Measurements from ENCODE around the gene SLC6A13.

- no peak for TF ChIP-seq CTCF (IDR thresholded peaks at IDR 0.05)
- TF ChIP-seq EZH2 (IDR thresholded peaks at IDR 0.05; ENCODE audit: borderline replicate concordance, insufficient read depth, low read depth, low read length, poor library complexity, severe bottlenecking): no peak
These were observed 54.8 kb downstream of the SLC6A13 start for GRCh38 chr12:207804-208203.

Data from B cell (primary cell).